ENCODE results near the gene UBA52.

- TF ChIP-seq POLR2A (IDR thresholded peaks at IDR 0.05) = no peak
- TF ChIP-seq, protein P1, sequence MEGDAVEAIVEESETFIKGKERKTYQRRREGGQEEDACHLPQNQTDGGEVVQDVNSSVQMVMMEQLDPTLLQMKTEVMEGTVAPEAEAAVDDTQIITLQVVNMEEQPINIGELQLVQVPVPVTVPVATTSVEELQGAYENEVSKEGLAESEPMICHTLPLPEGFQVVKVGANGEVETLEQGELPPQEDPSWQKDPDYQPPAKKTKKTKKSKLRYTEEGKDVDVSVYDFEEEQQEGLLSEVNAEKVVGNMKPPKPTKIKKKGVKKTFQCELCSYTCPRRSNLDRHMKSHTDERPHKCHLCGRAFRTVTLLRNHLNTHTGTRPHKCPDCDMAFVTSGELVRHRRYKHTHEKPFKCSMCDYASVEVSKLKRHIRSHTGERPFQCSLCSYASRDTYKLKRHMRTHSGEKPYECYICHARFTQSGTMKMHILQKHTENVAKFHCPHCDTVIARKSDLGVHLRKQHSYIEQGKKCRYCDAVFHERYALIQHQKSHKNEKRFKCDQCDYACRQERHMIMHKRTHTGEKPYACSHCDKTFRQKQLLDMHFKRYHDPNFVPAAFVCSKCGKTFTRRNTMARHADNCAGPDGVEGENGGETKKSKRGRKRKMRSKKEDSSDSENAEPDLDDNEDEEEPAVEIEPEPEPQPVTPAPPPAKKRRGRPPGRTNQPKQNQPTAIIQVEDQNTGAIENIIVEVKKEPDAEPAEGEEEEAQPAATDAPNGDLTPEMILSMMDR (IDR thresholded peaks at IDR 0.05) = no peak
Measured at GRCh38 chr19:18591735-18592385, 20.2 kb downstream of the UBA52 start.

All from breast epithelium (tissue), 3 donors.